RWPE2 (cell line): ENCODE results near the gene DYRK1B.

ENCODE experiments used
- ATAC-seq: fragments of 200-7000 bp; cut with Tn5 transposase; 3 replicates; pipeline ENCODE4 v1.9.1; 2021; ENCODE audit warnings: low read depth
- DNase-seq: peaks from one replicate; pipeline ENCODE4 v3.0.0-alpha.2; 2020; ENCODE audit warnings: low spot score
- H3K27ac ChIP-seq: fragments of 450-650 bp; 2 replicates; pipeline ENCODE4 v1.5.1; 2017; ENCODE audit warnings: mild to moderate bottlenecking; ENCODE audit not compliant: poor library complexity, severe bottlenecking
- H3K27me3 ChIP-seq: fragments of 250-450 bp; sonication (Bioruptor Pico); 2 replicates; pipeline ENCODE4 v1.5.1; 2021; ENCODE audit warnings: mild to moderate bottlenecking, moderate library complexity; ENCODE audit not compliant: insufficient read depth, poor library complexity, severe bottlenecking
- H3K36me3 ChIP-seq: fragments of 250-450 bp; sonication (Bioruptor Pico); 2 replicates; pipeline ENCODE4 v1.5.1; 2020; ENCODE audit warnings: low read depth, mild to moderate bottlenecking, moderate library complexity
- H3K4me1 ChIP-seq: fragments of 250-450 bp; sonication (Bioruptor Pico); 2 replicates; pipeline ENCODE4 v1.5.1; 2021; ENCODE audit warnings: mild to moderate bottlenecking, moderate library complexity; ENCODE audit not compliant: insufficient read depth, poor library complexity, severe bottlenecking
- H3K4me3 ChIP-seq: fragments of 250-450 bp; sonication (Bioruptor Pico); 2 replicates; pipeline ENCODE4 v1.5.1; 2021; ENCODE audit warnings: mild to moderate bottlenecking, moderate library complexity; ENCODE audit not compliant: severe bottlenecking
- H3K9me3 ChIP-seq: fragments of 250-450 bp; sonication (Bioruptor Pico); 2 replicates; pipeline ENCODE4 v1.5.1; 2021; ENCODE audit warnings: mild to moderate bottlenecking, moderate library complexity; ENCODE audit not compliant: severe bottlenecking
- CTCF ChIP-seq: fragments of 450-650 bp; IDR thresholded peaks from one replicate; pipeline ENCODE4 v1.5.1; 2017; ENCODE audit warnings: mild to moderate bottlenecking, moderate library complexity; ENCODE audit not compliant: poor library complexity, severe bottlenecking

Gene DYRK1B

GRCh38 chr19:39828654-39829032 is 5.3 kb downstream of the DYRK1B start:
- no peak for ATAC-seq
- H3K36me3 ChIP-seq = peaks cover 27% of the 10 kb centered on the region

GRCh38 chr19:39828015-39828653 is 5.8 kb downstream of the DYRK1B start:
- no peak for ATAC-seq
- no peaks in the 10 kb centered on the region for H3K27me3 ChIP-seq
- peaks cover 27% of the 10 kb centered on the region for H3K36me3 ChIP-seq
- no peaks in the 10 kb centered on the region for H3K9me3 ChIP-seq
- peak; percentile 45 for DNase-seq
- H3K4me1 ChIP-seq = no peaks in the 10 kb centered on the region
- H3K27ac ChIP-seq = no peak overlapping the region
- TF ChIP-seq CTCF = no peak
- no peak overlapping the region for H3K4me3 ChIP-seq

More at GRCh38 chr19:39828654-39829032, 5.3 kb downstream of the DYRK1B start:
- no peak for TF ChIP-seq CTCF
- no peaks in the 10 kb centered on the region for H3K9me3 ChIP-seq
- no peaks in the 10 kb centered on the region for H3K4me1 ChIP-seq
- no peak overlapping the region for H3K4me3 ChIP-seq
- H3K27me3 ChIP-seq = no peaks in the 10 kb centered on the region
- H3K27ac ChIP-seq = no peak overlapping the region
- no peak for DNase-seq

- Histone ChIP-seq H3K4me1 (no peaks in the 10 kb centered on the region), H3K27ac (no peak overlapping the region), H3K27me3 (no peaks in the 10 kb centered on the region), H3K4me3 (no peak overlapping the region), H3K9me3 (no peaks in the 10 kb centered on the region), H3K36me3 (peaks cover 27% of the 10 kb centered on the region)
- ATAC-seq (no peak), DNase-seq (peak; percentile 51)
- no peak for TF ChIP-seq CTCF
Measured at GRCh38 chr19:39827216-39827615, 6.7 kb downstream of the DYRK1B start.

GRCh38 chr19:39826311-39826945 is 7.5 kb downstream of the DYRK1B start:
- no peaks in the 10 kb centered on the region for H3K27me3 ChIP-seq
- TF ChIP-seq CTCF = no peak
- no peak overlapping the region for H3K4me3 ChIP-seq
- H3K4me1 ChIP-seq = no peaks in the 10 kb centered on the region
- no peak overlapping the region for H3K27ac ChIP-seq
- H3K36me3 ChIP-seq = peaks cover 27% of the 10 kb centered on the region
- ATAC-seq (no peak), DNase-seq (no peak)
- no peaks in the 10 kb centered on the region for H3K9me3 ChIP-seq

- Histone ChIP-seq H3K27ac (no peak overlapping the region), H3K27me3 (no peaks in the 10 kb centered on the region)
- no peak for ATAC-seq
Measured at GRCh38 chr19:39825531-39826076, 8.4 kb downstream of the DYRK1B start.

More at GRCh38 chr19:39825531-39826076, 8.4 kb downstream of the DYRK1B start:
- Histone ChIP-seq H3K9me3 (no peaks in the 10 kb centered on the region), H3K4me3 (no peak overlapping the region), H3K36me3 (peaks cover 23% of the 10 kb centered on the region), H3K4me1 (no peaks in the 10 kb centered on the region)
- no peak for TF ChIP-seq CTCF
- no peak for DNase-seq
